H9 (cell line): ENCODE results near the gene KIF23. TPM values are rescaled to one million over a fixed set of nuclear protein-coding genes. Genes with fewer than 3 reads are reported as not detected.

ENCODE experiments used
- DNase-seq: peaks from one replicate; pipeline ENCODE4 v3.0.0-alpha.2; 2017
- H2AFZ ChIP-seq: one replicate; pipeline ENCODE4 v1.6.1; 2013; ENCODE audit warnings: mild to moderate bottlenecking, low read length, control low read depth, moderate library complexity
- H2AK5ac ChIP-seq: 2 replicates; pipeline ENCODE4 v1.6.1; 2013; ENCODE audit warnings: low read length, control low read depth, mixed read lengths; ENCODE audit not compliant: insufficient read length
- H2BK120ac ChIP-seq: one replicate; pipeline ENCODE4 v1.6.1; 2013; ENCODE audit warnings: low read depth, mild to moderate bottlenecking, low read length, control low read depth, inconsistent platforms; ENCODE audit not compliant: poor library complexity, severe bottlenecking
- H2BK12ac ChIP-seq: 2 replicates; pipeline ENCODE4 v1.6.1; 2013; ENCODE audit warnings: low read length, control low read depth, mixed read lengths, low read depth; ENCODE audit not compliant: insufficient read length
- H2BK15ac ChIP-seq: 2 replicates; pipeline ENCODE4 v1.6.1; 2013; ENCODE audit warnings: low read depth, low read length, control low read depth
- H2BK20ac ChIP-seq: one replicate; pipeline ENCODE4 v1.6.1; 2013; ENCODE audit warnings: low read depth, mild to moderate bottlenecking, low read length, control low read depth, inconsistent platforms; ENCODE audit not compliant: poor library complexity, severe bottlenecking
- H2BK5ac ChIP-seq: 2 replicates; pipeline ENCODE4 v1.6.1; 2013; ENCODE audit warnings: low read length, control low read depth, mixed read lengths; ENCODE audit not compliant: insufficient read length
- H3K14ac ChIP-seq: 2 replicates; pipeline ENCODE4 v1.6.1; 2013; ENCODE audit warnings: low read length, control low read depth; ENCODE audit not compliant: insufficient read depth
- H3K18ac ChIP-seq: 2 replicates; pipeline ENCODE4 v1.6.1; 2013; ENCODE audit warnings: low read depth, mild to moderate bottlenecking, mixed read lengths, low read length, control low read depth; ENCODE audit not compliant: insufficient read length
- H3K23ac ChIP-seq: 2 replicates; pipeline ENCODE4 v1.6.1; 2013; ENCODE audit warnings: low read length, control low read depth, mixed read lengths, low read depth; ENCODE audit not compliant: insufficient read length
- H3K23me2 ChIP-seq: 2 replicates; pipeline ENCODE4 v1.6.1; 2013; ENCODE audit warnings: low read depth, mild to moderate bottlenecking, mixed read lengths, low read length, control low read depth; ENCODE audit not compliant: insufficient read length, poor library complexity, severe bottlenecking
- H3K27ac ChIP-seq: 2 replicates; pipeline ENCODE4 v1.5.1; 2013; ENCODE audit warnings: low read length, control low read depth, mixed read lengths, low read depth; ENCODE audit not compliant: insufficient read length
- H3K27me3 ChIP-seq: 2 replicates; pipeline ENCODE4 v1.6.1; 2013; ENCODE audit warnings: low read length, control low read depth, inconsistent platforms; ENCODE audit not compliant: insufficient read depth
- H3K4ac ChIP-seq: 2 replicates; pipeline ENCODE4 v1.6.1; 2013; ENCODE audit warnings: low read depth, mild to moderate bottlenecking, control low read depth, inconsistent platforms, low read length, moderate library complexity
- H3K4me1 ChIP-seq: 2 replicates; pipeline ENCODE4 v1.6.1; 2013; ENCODE audit warnings: low read length, control low read depth, inconsistent platforms; ENCODE audit not compliant: insufficient read depth
- H3K4me2 ChIP-seq: 2 replicates; pipeline ENCODE4 v1.6.1; 2013; ENCODE audit warnings: low read length, control low read depth, mixed read lengths; ENCODE audit not compliant: insufficient read length, insufficient read depth
- H3K56ac ChIP-seq: 2 replicates; pipeline ENCODE4 v1.6.1; 2013; ENCODE audit warnings: low read depth, mild to moderate bottlenecking, mixed read lengths, low read length, control low read depth; ENCODE audit not compliant: insufficient read length
- H3K79me1 ChIP-seq: 2 replicates; pipeline ENCODE4 v1.6.1; 2013; ENCODE audit warnings: low read depth, mild to moderate bottlenecking, moderate library complexity, low read length, control low read depth, inconsistent platforms; ENCODE audit not compliant: insufficient read depth, poor library complexity, severe bottlenecking
- H3K79me2 ChIP-seq: 2 replicates; pipeline ENCODE4 v1.6.1; 2013; ENCODE audit warnings: low read length, control low read depth, inconsistent platforms; ENCODE audit not compliant: insufficient read depth
- H3K9ac ChIP-seq: 2 replicates; pipeline ENCODE4 v1.6.1; 2013; ENCODE audit warnings: low read length, control low read depth, mixed read lengths; ENCODE audit not compliant: insufficient read length; ENCODE audit errors: extremely low read depth
- H3K9me3 ChIP-seq: one replicate; pipeline ENCODE4 v1.6.1; 2013; ENCODE audit warnings: low read depth, low read length, inconsistent platforms; ENCODE audit not compliant: control insufficient read depth
- H3T11ph ChIP-seq: one replicate; pipeline ENCODE4 v1.6.1; 2013; ENCODE audit warnings: mild to moderate bottlenecking, low read length, control low read depth, inconsistent platforms
- H4K20me1 ChIP-seq: one replicate; pipeline ENCODE4 v1.6.1; 2013; ENCODE audit not compliant: control insufficient read depth, insufficient read length, insufficient read depth
- H4K5ac ChIP-seq: 2 replicates; pipeline ENCODE4 v1.6.1; 2013; ENCODE audit warnings: low read depth, mild to moderate bottlenecking, mixed read lengths, low read length, control low read depth; ENCODE audit not compliant: insufficient read length
- H4K8ac ChIP-seq: replicated peaks from 2 replicates; pipeline ENCODE4 v1.6.1; 2013; ENCODE audit warnings: low read length, control low read depth, mixed read lengths, low read depth; ENCODE audit not compliant: insufficient read length
- H4K91ac ChIP-seq: 2 replicates; pipeline ENCODE4 v1.6.1; 2013; ENCODE audit warnings: low read depth, mild to moderate bottlenecking, moderate library complexity, mixed read lengths, low read length, control low read depth; ENCODE audit not compliant: insufficient read length
- H3K27ac Mint-ChIP-seq, 3 experiments: 2 replicates in 2 of 3; 3 replicates in 1 of 3; pipeline ENCODE4 v1.8.0; 2020 to 2021; ENCODE audit warnings: mixed read lengths in 3 of 3, mild to moderate bottlenecking in 1 of 3, moderate library complexity in 1 of 3
- H3K27me3 Mint-ChIP-seq: 2 replicates; pipeline ENCODE4 v1.8.0; 2021; ENCODE audit warnings: low read depth, mild to moderate bottlenecking, moderate library complexity, mixed read lengths
- H3K36me3 Mint-ChIP-seq, 3 experiments: 2 replicates in 2 of 3; 3 replicates in 1 of 3; pipeline ENCODE4 v1.8.0; 2020 to 2021; ENCODE audit warnings: low read depth in 3 of 3, mixed read lengths in 3 of 3; ENCODE audit not compliant: insufficient read depth in 1 of 3
- H3K4me1 Mint-ChIP-seq, 2 experiments: 2 replicates each; pipeline ENCODE4 v1.8.0; 2020; ENCODE audit warnings: mixed read lengths in 2 of 2
- H3K4me3 Mint-ChIP-seq, 2 experiments: 2 replicates in 1 of 2; 3 replicates in 1 of 2; pipeline ENCODE4 v1.8.0; 2020 to 2021; ENCODE audit warnings: mild to moderate bottlenecking in 2 of 2, mixed read lengths in 2 of 2, moderate library complexity in 1 of 2
- H3K9me3 Mint-ChIP-seq, 2 experiments: 2 replicates in 1 of 2; 3 replicates in 1 of 2; pipeline ENCODE4 v1.8.0; 2020; ENCODE audit warnings: mild to moderate bottlenecking in 2 of 2, mixed read lengths in 2 of 2, moderate library complexity in 1 of 2
- WGBS: extraction: QIAGEN DNeasy Blood & Tissue Kit; methylation state at CpG from one replicate; pipeline ENCODE4 v1.1.7; 2013; ENCODE audit warnings: missing lambda C conversion rate, low lambda C conversion rate, mixed read lengths; ENCODE audit not compliant: insufficient read length; ENCODE audit errors: extremely low coverage; 5-methylcytosine and 5-hydroxymethylcytosine counted together
- total RNA-seq: library from RNA; stranded (reverse); gene quantifications from 2 replicates; pipeline ENCODE4 v1.2.1, GENCODE V29; 2021
- TF ChIP-seq, protein P1 (sequence below): fragments of 200-600 bp; sonication (generic); conservative IDR thresholded peaks from 3 replicates; pipeline ENCODE4 v1.8.0; 2021; ENCODE audit warnings: antibody characterized with exemption, mild to moderate bottlenecking

Gene KIF23
- total RNA-seq, 1 experiment from 2014 or later = 55.4 TPM

DNA sequence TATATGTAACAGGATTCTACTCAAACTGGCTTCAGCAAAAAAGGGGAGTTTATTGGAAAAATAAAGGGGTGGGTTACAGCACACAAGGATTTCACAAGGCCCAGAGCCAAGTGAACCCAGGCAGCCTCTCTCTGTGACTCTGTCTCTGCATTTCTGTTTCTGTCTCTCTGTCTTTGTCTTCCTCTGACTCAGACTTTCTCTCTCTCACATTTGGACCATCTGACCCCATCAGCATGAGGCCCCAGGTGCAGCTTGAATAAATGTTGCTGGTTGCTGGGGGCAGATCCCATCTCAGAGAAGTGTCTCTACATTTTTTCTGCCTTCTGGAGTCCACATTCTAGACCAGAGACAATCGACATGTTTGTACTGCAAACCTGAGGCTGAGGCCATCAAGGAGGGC is 83.5 kb downstream of the KIF23 start:
- no peak overlapping the region for H4K5ac ChIP-seq
- no CpG with 5 or more reads among the region's 1 CpG for whole genome bisulfite sequencing
- no peak overlapping the region for H3K4ac ChIP-seq
- no peaks in the 10 kb centered on the region for H4K20me1 ChIP-seq
- Mint-ChIP-seq H3K27ac (peak overlapping the region in 1 of 3 experiments; percentile 45; a peak in 1 of 7 replicates), H3K9me3 (no peaks in the 10 kb centered on the region), H3K27me3 (no peaks in the 10 kb centered on the region), H3K4me1 (peaks cover 13 to 19% of the 10 kb centered on the region in 2 experiments), H3K36me3 (no peaks in the 10 kb centered on the region), H3K4me3 (no peak overlapping the region)
- no peaks in the 10 kb centered on the region for H3K27me3 ChIP-seq
- no peak overlapping the region for H2AK5ac ChIP-seq
- no peak overlapping the region for H4K91ac ChIP-seq
- no peak overlapping the region for H3K14ac ChIP-seq
- no peak overlapping the region for H2AFZ ChIP-seq
- no peak for DNase-seq
- H3K79me1 ChIP-seq = no peaks in the 10 kb centered on the region
- H3K9ac ChIP-seq = no peak overlapping the region
- H3K23ac ChIP-seq = no peak overlapping the region
- no peak overlapping the region for H3K56ac ChIP-seq
- H3K79me2 ChIP-seq = peaks cover 2% of the 10 kb centered on the region; the same call in 1 of the 2 replicates
- H2BK5ac ChIP-seq = no peak overlapping the region
- H3K4me2 ChIP-seq = no peak overlapping the region
- H3K18ac ChIP-seq = no peak overlapping the region
- no peak overlapping the region for H2BK20ac ChIP-seq
- no peaks in the 10 kb centered on the region for H3K4me1 ChIP-seq
- H3K23me2 ChIP-seq = no peaks in the 10 kb centered on the region
- no peak overlapping the region for H3T11ph ChIP-seq
- H3K27ac ChIP-seq = no peak overlapping the region
- no peaks in the 10 kb centered on the region for H3K9me3 ChIP-seq
- no peak overlapping the region for H2BK12ac ChIP-seq
- TF ChIP-seq, protein P1, sequence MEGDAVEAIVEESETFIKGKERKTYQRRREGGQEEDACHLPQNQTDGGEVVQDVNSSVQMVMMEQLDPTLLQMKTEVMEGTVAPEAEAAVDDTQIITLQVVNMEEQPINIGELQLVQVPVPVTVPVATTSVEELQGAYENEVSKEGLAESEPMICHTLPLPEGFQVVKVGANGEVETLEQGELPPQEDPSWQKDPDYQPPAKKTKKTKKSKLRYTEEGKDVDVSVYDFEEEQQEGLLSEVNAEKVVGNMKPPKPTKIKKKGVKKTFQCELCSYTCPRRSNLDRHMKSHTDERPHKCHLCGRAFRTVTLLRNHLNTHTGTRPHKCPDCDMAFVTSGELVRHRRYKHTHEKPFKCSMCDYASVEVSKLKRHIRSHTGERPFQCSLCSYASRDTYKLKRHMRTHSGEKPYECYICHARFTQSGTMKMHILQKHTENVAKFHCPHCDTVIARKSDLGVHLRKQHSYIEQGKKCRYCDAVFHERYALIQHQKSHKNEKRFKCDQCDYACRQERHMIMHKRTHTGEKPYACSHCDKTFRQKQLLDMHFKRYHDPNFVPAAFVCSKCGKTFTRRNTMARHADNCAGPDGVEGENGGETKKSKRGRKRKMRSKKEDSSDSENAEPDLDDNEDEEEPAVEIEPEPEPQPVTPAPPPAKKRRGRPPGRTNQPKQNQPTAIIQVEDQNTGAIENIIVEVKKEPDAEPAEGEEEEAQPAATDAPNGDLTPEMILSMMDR = no peak
- H4K8ac ChIP-seq = no peak overlapping the region
- no peak overlapping the region for H2BK120ac ChIP-seq
- H2BK15ac ChIP-seq = no peak overlapping the region

Other genes with a start within 250 kb of the KIF23 start
- gene PAQR5, start 115.4 kb upstream of the KIF23 start, total RNA-seq = 1.0 and 1.6 TPM in 2 replicates
- 1,715 and 1,872 TPM in 2 replicates for gene RPLP1, start 38.5 kb downstream of the KIF23 start, total RNA-seq